IPS-15b (cell line): ENCODE results near the gene LLGL2.
"Not testable (repeated sequence)": the region's sequence is repeated elsewhere in the genome, so short reads cannot be mapped to it uniquely, and the experiment has no call there.

ENCODE experiments used
- H3K27me3 ChIP-seq: one replicate; pipeline ENCODE4 v1.6.1; 2013; ENCODE audit warnings: low read length; ENCODE audit not compliant: control insufficient read depth, insufficient read depth
- H3K36me3 ChIP-seq: one replicate; pipeline ENCODE4 v1.6.1; 2013; ENCODE audit warnings: low read length; ENCODE audit not compliant: control insufficient read depth, insufficient read depth
- H3K4me1 ChIP-seq: one replicate; pipeline ENCODE4 v1.6.1; 2013; ENCODE audit warnings: mild to moderate bottlenecking, low read length; ENCODE audit not compliant: control insufficient read depth, insufficient read depth
- H3K4me3 ChIP-seq: one replicate; pipeline ENCODE4 v1.5.1; 2013; ENCODE audit warnings: low read depth, low read length
- H3K9ac ChIP-seq: one replicate; pipeline ENCODE4 v1.6.1; 2013; ENCODE audit warnings: low read depth, mild to moderate bottlenecking, low read length
- H3K9me3 ChIP-seq: one replicate; pipeline ENCODE4 v1.6.1; 2013; ENCODE audit warnings: mild to moderate bottlenecking, low read length; ENCODE audit not compliant: control insufficient read depth, insufficient read depth

LLGL2 gene

DNA sequence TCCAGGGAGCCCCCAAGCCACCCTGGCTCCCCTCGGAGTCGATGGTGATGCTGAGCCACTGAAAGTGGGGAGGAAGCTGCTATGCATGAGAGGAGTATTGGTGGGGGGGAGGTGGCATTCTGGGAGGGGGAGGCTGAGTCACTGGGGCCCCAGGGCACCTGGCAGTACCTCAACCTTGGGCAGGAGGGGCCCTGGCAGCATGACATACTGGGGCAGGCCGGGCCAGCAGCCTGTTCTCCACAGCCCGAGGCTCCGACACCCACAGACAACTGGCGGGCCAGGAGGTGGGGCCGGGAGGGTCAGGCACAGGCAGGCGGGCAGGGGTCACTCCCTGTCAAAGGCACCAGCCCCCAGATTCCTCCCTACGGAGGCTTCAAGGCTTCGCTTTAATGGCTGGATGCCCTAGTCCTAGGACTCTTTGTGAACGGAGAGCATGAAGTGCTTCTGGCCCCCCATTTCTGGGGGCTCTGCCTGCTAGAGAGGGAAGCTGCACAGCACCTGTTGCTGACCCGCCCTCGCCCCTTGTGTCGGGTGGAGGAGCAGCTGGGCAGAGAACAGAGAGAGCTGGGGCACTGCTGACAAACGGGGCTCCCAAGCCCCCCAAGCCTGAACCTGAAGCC, 11.1 kb upstream of the LLGL2 start:
- Histone ChIP-seq H3K9ac (peak overlapping the region; percentile 60), H3K27me3 (no peaks in the 10 kb centered on the region), H3K36me3 (peaks cover 8% of the 10 kb centered on the region), H3K4me1 (peaks cover 5% of the 10 kb centered on the region), H3K4me3 (peak overlapping the region; percentile 97), H3K9me3 (no peaks in the 10 kb centered on the region)

DNA sequence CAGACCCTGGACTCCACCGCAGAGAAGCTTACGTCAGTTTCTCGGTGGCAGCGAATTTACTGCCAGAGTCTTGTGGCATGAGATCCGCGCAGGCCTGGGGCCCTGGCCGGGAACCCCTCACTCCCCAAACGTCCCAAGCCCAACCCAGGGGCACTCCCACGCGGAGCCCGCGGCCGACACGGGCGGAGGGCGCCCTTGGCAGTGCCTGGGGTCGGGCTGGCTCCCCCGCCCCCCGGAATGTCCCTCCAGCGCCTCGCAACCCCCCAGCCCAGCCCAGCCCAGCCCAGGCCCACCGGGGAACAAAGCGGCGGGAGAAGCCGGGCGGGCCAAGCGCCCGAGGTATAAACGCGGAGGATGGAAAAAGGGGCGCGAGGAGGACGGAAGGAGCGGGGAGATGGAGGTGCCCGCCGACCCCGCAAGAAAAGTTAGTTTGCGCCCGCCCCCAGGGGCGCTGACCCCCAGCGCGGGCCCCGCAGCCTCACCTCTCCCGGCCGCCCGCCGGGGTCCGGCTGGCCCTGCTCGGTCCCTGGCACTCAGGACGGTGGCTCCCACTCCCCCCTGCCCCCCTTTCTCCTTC, 10.5 kb upstream of the LLGL2 start:
- peak overlapping the region; percentile 60 for H3K9ac ChIP-seq
- peaks cover 5% of the 10 kb centered on the region for H3K4me1 ChIP-seq
- H3K9me3 ChIP-seq: no peaks in the 10 kb centered on the region
- peak overlapping the region; percentile 97 for H3K4me3 ChIP-seq
- H3K36me3 ChIP-seq: peaks cover 8% of the 10 kb centered on the region
- H3K27me3 ChIP-seq: no peaks in the 10 kb centered on the region

DNA sequence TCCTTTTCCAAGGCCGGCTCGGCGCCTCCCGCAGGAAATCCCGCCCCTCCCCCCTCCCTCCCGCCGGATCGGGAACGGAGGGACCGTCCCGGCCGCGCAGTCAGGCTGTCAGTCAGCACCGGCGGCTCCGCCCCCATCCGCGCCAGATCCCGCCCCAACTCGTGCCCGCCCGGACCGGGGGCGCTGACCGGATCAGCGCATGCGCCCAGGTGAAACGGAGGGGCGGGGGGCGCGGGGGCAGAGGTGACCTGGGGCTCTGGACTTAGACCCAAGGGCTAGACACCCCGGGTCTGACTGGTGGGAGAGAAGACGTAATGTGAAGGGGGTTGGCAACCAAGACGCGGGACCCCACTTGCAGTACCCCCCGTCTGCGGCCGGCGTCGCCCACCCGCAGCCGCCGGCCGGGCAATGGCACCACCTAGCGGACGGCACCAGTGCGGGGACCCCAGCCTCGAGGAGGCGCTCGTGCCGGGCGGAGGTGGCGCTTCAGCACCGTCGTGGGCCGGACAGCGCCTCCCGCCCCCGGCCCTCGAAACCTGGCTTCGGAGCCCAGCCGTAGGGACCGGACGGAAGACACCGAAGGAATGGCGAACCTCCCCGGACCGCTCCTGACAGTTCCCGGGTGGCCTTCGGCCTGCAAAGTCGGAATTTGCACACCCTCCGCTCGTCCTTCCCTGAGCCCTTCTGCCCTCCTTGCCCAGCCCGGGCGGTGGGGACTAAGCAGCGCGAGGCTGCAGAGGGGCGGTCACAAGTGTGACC, 9.8 kb upstream of the LLGL2 start, which contains the start of gene CASKIN2:
Gene CASKIN2 (minus strand): TSS at position 42 of the 759 bp plus-strand sequence. CDS start 1,733 bp downstream, outside the sequence.
- peaks cover 8% of the 10 kb centered on the region for H3K36me3 ChIP-seq
- peaks cover 5% of the 10 kb centered on the region for H3K4me1 ChIP-seq
- H3K4me3 ChIP-seq: peak within 1 kb of the TSS; percentile 97

DNA sequence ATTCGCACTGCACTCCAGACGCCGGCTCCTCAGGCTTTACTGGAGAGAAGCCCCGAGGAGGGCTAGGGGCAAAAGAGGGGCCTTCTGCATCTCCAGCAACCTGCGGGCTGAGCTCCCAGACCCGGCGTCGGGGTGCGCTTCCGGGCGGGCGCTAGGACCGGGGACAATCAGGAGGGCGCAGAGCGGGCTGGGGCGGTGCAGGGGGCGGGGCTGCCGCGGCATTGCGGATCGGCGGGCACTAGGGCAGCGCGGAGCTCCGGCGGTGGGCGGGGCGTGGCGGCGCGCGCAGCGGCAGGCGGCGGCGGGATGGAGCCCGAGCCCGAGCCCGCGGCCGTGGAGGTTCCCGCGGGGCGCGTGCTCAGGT, 9.3 kb upstream of the LLGL2 start, which contains the start of gene TSEN54:
Gene TSEN54 (plus strand): TSS at position 274 of the 364 bp plus-strand sequence. CDS start 33 bp downstream, at position 307.
- Histone ChIP-seq H3K36me3 (peaks cover 10% of the 10 kb centered on the region), H3K9me3 (no peaks in the 10 kb centered on the region), H3K4me3 (peak within 1 kb of the TSS; percentile 97), H3K27me3 (no peaks in the 10 kb centered on the region), H3K4me1 (peaks cover 5% of the 10 kb centered on the region), H3K9ac (no peak within 1 kb of the TSS)

More for the DNA sequence above, 9.8 kb upstream of the LLGL2 start, which contains the start of gene CASKIN2:
- peak within 1 kb of the TSS; percentile 60 for H3K9ac ChIP-seq
- H3K27me3 ChIP-seq: no peaks in the 10 kb centered on the region
- H3K9me3 ChIP-seq: no peaks in the 10 kb centered on the region

DNA sequence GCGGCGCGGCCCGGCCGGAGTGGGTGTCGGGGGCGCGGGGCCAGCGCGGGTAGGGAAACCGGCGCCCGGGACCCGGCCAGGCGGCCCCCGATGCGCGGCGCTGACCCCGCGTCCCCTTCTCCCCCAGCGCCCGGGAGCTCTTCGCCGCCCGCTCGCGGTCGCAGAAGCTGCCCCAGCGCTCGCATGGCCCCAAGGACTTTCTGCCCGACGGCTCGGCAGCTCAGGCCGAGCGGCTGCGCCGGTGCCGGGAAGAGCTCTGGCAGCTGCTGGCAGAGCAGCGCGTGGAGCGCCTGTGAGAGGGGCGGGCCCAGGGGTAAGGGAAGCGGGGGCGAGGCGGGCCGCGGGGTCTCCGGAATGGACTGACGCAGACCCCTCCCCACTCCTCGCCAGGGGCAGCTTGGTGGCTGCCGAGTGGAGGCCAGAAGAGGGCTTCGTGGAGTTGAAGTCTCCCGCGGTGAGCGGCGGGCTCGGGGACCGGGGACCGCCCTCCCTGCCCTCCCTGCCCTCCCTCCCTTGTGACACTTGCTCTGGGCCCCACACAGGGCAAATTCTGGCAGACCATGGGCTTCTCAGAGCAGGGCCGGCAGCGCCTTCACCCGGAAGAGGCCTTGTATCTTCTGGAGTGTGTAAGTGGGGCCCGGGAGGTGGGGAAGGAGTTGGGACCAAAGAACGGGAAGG, 8.7 kb upstream of the LLGL2 start:
- Histone ChIP-seq H3K9me3 (no peaks in the 10 kb centered on the region), H3K9ac (no peak overlapping the region), H3K4me1 (peaks cover 5% of the 10 kb centered on the region), H3K27me3 (no peaks in the 10 kb centered on the region), H3K4me3 (peak overlapping the region; percentile 75), H3K36me3 (peaks cover 13% of the 10 kb centered on the region)

DNA sequence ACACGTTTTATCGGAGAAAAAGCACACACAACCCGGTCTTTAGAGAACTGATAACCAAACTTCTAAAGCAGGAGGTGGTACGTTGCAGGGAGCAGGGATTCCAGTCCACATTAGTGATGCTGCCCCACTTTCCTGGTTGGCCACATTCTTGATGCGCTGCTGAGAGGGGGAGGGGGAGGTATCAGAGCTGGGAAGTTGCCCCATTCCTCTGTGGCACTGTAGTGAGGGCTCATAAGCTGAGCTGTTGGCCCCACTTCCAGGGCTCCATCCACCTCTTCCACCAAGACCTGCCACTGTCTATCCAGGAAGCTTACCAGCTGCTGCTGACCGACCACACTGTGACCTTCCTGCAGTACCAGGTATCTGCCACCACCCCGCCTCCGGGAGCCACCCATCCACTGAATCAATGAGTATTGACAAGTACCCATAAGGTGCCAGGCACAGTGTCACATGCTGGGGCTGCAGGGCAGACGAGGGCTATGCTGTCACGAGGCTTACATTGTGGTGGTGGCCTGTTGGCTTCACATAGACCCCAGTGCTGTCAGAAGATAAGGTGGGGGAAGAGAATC, 8.1 kb upstream of the LLGL2 start:
- no peaks in the 10 kb centered on the region for H3K27me3 ChIP-seq
- H3K4me3 ChIP-seq: peak overlapping the region; percentile 75
- H3K9ac ChIP-seq: no peak overlapping the region
- peaks cover 16% of the 10 kb centered on the region for H3K36me3 ChIP-seq
- no peaks in the 10 kb centered on the region for H3K9me3 ChIP-seq
- H3K4me1 ChIP-seq: peaks cover 5% of the 10 kb centered on the region

DNA sequence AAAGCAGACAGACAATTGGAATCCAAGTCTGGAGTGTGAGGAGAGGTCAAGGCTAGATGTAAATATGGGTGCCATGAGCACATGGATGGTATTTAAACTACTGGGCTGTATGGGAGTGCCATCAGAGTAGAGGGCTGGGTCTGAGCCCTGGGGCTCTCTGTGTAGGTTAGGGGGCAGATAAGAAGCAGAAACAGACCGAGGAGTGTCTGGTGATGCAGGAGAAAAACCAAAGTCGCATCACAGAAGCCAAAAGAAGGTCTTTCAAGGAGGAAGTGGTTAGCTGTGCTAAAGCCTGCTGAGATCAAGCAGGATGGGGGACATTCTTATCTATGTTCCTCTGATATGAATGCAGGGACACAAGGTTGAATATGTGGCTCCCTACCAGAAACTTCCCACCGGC, 7.3 kb upstream of the LLGL2 start:
- Histone ChIP-seq H3K4me1 (peaks cover 5% of the 10 kb centered on the region), H3K4me3 (no peak overlapping the region), H3K9me3 (no peaks in the 10 kb centered on the region), H3K36me3 (peaks cover 18% of the 10 kb centered on the region), H3K9ac (no peak overlapping the region), H3K27me3 (no peaks in the 10 kb centered on the region)

GRCh38 chr17:75518983-75519537, 6.4 kb upstream of the LLGL2 start:
- H3K9ac ChIP-seq: no peak overlapping the region
- no peaks in the 10 kb centered on the region for H3K9me3 ChIP-seq
- no peaks in the 10 kb centered on the region for H3K27me3 ChIP-seq
- peaks cover 15% of the 10 kb centered on the region for H3K36me3 ChIP-seq
- peaks cover 5% of the 10 kb centered on the region for H3K4me1 ChIP-seq
- no peak overlapping the region for H3K4me3 ChIP-seq

DNA sequence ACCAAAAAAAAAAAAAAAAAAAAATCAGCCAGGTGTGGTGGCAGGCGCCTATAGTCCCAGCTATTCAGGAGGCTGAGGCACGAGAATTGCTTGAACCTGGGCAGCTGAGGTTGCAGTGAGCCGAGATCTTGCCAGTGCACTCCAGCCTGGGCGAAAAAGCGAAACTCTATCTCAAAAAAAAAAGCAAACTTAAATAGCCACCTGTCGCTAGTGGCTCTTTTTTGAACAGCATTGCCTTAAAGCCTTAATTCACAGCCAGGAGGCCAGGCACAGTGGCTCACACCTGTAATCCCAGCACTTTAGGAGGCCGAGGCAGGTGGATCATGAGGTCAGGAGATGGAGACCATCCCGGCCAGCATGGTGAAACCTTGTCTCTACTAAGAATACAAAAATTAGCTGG, 5.1 kb upstream of the LLGL2 start:
- not testable (repeated sequence) for H3K9ac ChIP-seq, H3K27me3 ChIP-seq, H3K4me1 ChIP-seq, H3K9me3 ChIP-seq, H3K4me3 ChIP-seq
- H3K36me3 ChIP-seq: peaks cover 18% of the 10 kb centered on the region

- Histone ChIP-seq H3K27me3 (no peaks in the 10 kb centered on the region), H3K4me3 (no peak overlapping the region), H3K9ac (no peak overlapping the region), H3K4me1 (peaks cover 7% of the 10 kb centered on the region), H3K9me3 (no peaks in the 10 kb centered on the region), H3K36me3 (peaks cover 18% of the 10 kb centered on the region)
Observed at GRCh38 chr17:75521290-75521689, 4.2 kb upstream of the LLGL2 start.
